AG04450 (cell line): ENCODE measurements around the gene NPR1. TPM values are rescaled to one million over a fixed set of nuclear protein-coding genes. Genes with fewer than 3 reads are reported as not detected.
"Not testable (repeated sequence)": the region's sequence is repeated elsewhere in the genome, so short reads cannot be mapped to it uniquely, and the experiment has no call there.

ENCODE experiments used
- CTCF ChIA-PET: fragments of 300-600, 350-600 bp; formaldehyde crosslinking; extraction: SDS; loops from one replicate; lab custom pipeline; 2022; ENCODE audit warnings: antibody characterized with exemption, inconsistent platforms; lab: Charles Lee
- POLR2A ChIA-PET: fragments of 350-600 bp; formaldehyde crosslinking; extraction: SDS; loops from one replicate; lab custom pipeline; 2021; ENCODE audit warnings: antibody characterized with exemption, inconsistent platforms; lab: Yijun Ruan, JAX
- DNase-seq: peaks from one replicate; pipeline ENCODE4 v3.0.0-alpha.2; 2011; ENCODE audit warnings: low read depth, low spot score
- H3K27ac ChIP-seq: one replicate; pipeline ENCODE4 v1.5.1; 2012; ENCODE audit warnings: low read depth, low read length, control low read depth
- H3K27me3 ChIP-seq: one replicate; pipeline ENCODE4 v1.6.0; 2012; ENCODE audit warnings: low read length; ENCODE audit not compliant: control insufficient read depth, insufficient read depth
- H3K4me3 ChIP-seq: 2 replicates; pipeline ENCODE4 v1.5.1; 2011; ENCODE audit warnings: mild to moderate bottlenecking, low read depth, low read length, control low read depth
- H3K9me3 ChIP-seq: 2 replicates; pipeline ENCODE4 v1.5.1; 2012; ENCODE audit warnings: low read length; ENCODE audit not compliant: control insufficient read depth, insufficient read depth
- CTCF ChIP-seq: IDR thresholded peaks from 2 replicates; pipeline ENCODE4 v1.5.1; 2011; ENCODE audit warnings: low read depth, low read length, control low read depth, inconsistent platforms
- polyA plus RNA-seq: library from polyadenylated mRNA; depleted of rRNA; stranded (reverse); fragments of >200 nt; gene quantifications from 2 replicates; pipeline ENCODE4 v1.2.3, GENCODE V29; 2011

NPR1 gene
- polyA plus RNA-seq, 1 experiment = 0.02 TPM

DNA sequence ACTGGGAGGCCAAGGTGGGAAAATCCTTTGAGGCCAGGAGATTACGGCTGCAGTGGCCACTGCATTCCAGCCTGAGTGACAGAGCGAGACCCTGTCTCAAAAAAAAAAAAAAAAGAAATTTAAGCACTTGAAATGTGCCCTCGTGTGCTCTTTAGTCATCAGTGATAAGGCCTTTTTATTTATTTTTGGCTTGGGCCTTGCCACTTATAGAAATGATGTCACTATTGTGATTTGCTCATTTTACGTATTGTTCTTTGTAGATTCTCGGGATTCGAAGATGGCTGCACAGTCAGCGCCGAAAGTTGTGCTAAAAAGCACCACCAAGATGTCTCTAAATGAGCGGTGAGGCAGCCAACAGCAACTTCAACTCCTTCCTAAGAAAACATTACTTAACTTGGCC is 42.2 kb upstream of the NPR1 start:
- CTCF ChIA-PET = no interaction called here
- no peak for DNase-seq

GRCh38 chr1:153638261-153638660 is 40.2 kb upstream of the NPR1 start:
- ChIA-PET POLR2A (interaction anchor here (1.4 to 1.7 kb wide), 2 partner anchors 11 to 15 kb away, joined by 3 to 4 read pairs; partner anchors contain the start of gene S100A13), CTCF (interaction anchor here (0.7 to 1.8 kb wide), 4 partner anchors 11 to 128 kb away, joined by 3 to 13 read pairs (median 7); partner anchors contain the start of gene S100A13)
- H3K9me3 ChIP-seq = no peaks in the 10 kb centered on the region; the same call in 1 of the 2 replicates
- H3K4me3 ChIP-seq = no peak overlapping the region
- DNase-seq = no peak
- no peak overlapping the region for H3K27ac ChIP-seq
- no peak for TF ChIP-seq CTCF
- no peaks in the 10 kb centered on the region for H3K27me3 ChIP-seq

More for the DNA sequence above, 42.2 kb upstream of the NPR1 start:
- POLR2A ChIA-PET = no interaction called here
- no peaks in the 10 kb centered on the region for H3K27me3 ChIP-seq
- TF ChIP-seq CTCF = no peak
- no peaks in the 10 kb centered on the region; the same call in 1 of the 2 replicates for H3K9me3 ChIP-seq
- no peak overlapping the region for H3K4me3 ChIP-seq
- H3K27ac ChIP-seq = no peak overlapping the region

DNA sequence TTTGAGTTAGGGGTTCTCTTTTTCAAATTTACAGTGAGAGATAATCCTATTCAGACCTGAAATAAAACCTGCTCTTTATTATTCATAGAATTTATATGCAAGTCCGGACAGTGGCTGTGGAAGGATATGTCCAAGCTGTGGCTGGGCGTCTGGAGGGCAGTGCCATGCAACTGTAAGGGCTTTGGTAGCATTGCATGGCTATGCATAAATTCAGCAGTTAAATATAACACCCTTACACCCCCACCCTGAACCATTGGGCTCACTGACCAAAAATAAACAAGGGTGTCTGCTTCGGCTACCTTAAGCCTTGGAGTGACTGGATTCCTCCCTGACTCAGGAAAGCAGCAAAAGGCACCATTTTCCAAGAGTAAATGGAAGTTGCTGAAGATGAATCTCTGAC is 39.2 kb upstream of the NPR1 start:
- H3K27me3 ChIP-seq = no peaks in the 10 kb centered on the region
- H3K27ac ChIP-seq = no peak overlapping the region
- no peaks in the 10 kb centered on the region; the same call in 1 of the 2 replicates for H3K9me3 ChIP-seq
- POLR2A ChIA-PET = interaction anchor here (1.4 to 1.7 kb wide), 2 partner anchors 11 to 12 kb away, joined by 4 to 5 read pairs; partner anchors contain the start of genes S100A1 and S100A13
- CTCF ChIA-PET = interaction anchor here (1.1 to 1.7 kb wide), 3 partner anchors 12 to 144 kb away, joined by 3 to 13 read pairs (median 8); partner anchors contain the start of gene S100A13
- TF ChIP-seq CTCF = no peak
- no peak overlapping the region for H3K4me3 ChIP-seq
- no peak for DNase-seq

- POLR2A ChIA-PET = interaction anchor here (1.4 kb wide), 1 partner anchor 12 kb away, joined by 5 read pairs; the partner anchor contains the start of genes S100A1 and S100A13
These were observed 38.3 kb upstream of the NPR1 start for GRCh38 chr1:153640213-153640612.

GRCh38 chr1:153640861-153641260 is 37.6 kb upstream of the NPR1 start:
- no peaks in the 10 kb centered on the region for H3K27me3 ChIP-seq
- POLR2A ChIA-PET = interaction anchor here (1.4 kb wide), 1 partner anchor 13 kb away, joined by 5 read pairs; the partner anchor contains the start of genes S100A1 and S100A13
- no peak for DNase-seq
- CTCF ChIA-PET = interaction anchor here (0.7 to 1.3 kb wide), 3 partner anchors 108 to 146 kb away, joined by 3 to 5 read pairs (median 4); no protein-coding TSS in a partner anchor
- no peak for TF ChIP-seq CTCF
- H3K27ac ChIP-seq = no peak overlapping the region
- no peak overlapping the region for H3K4me3 ChIP-seq
- H3K9me3 ChIP-seq = no peaks in the 10 kb centered on the region

More at GRCh38 chr1:153640213-153640612, 38.3 kb upstream of the NPR1 start:
- H3K27me3 ChIP-seq, H3K27ac ChIP-seq, H3K9me3 ChIP-seq, H3K4me3 ChIP-seq, DNase-seq: not testable (repeated sequence)
- CTCF ChIA-PET = interaction anchor here (0.7 to 1.6 kb wide), 3 partner anchors 13 to 145 kb away, joined by 3 to 8 read pairs (median 5); partner anchors contain the start of gene S100A13
